Natural killer cell (primary cell): ENCODE measurements around the gene C6orf89. TPM values are rescaled to one million over a fixed set of nuclear protein-coding genes. Genes with fewer than 3 reads are reported as not detected.

Source experiments
- ATAC-seq, 3 donors: fragments of 150-1000 bp in 2 of 3; fragments of 200-7000 bp in 1 of 3; cut with Tn5 transposase; 1 replicate in 1 of 3; 2 replicates in 2 of 3; pipeline ENCODE4 v1.10.0; 2021; ENCODE audit warnings: mild to moderate bottlenecking in 2 of 3, moderate library complexity in 2 of 3
- DNase-seq, 2 donors: peaks; one replicate each; pipeline versions ENCODE4 v3.0.0 to v3.0.0-alpha.2; 2013 to 2021; ENCODE audit warnings: mixed read lengths in 1 of 2
- H3K27ac ChIP-seq: one replicate; pipeline ENCODE4 v1.5.1; 2013; ENCODE audit warnings: mild to moderate bottlenecking, low read length
- H3K27me3 ChIP-seq: one replicate; pipeline ENCODE4 v1.6.1; 2013; ENCODE audit warnings: low read length; ENCODE audit not compliant: control insufficient read depth, insufficient read depth
- H3K36me3 ChIP-seq: one replicate; pipeline ENCODE4 v1.6.1; 2013; ENCODE audit warnings: low read length; ENCODE audit not compliant: control insufficient read depth, insufficient read depth
- H3K4me1 ChIP-seq: one replicate; pipeline ENCODE4 v1.6.1; 2013; ENCODE audit warnings: low read length; ENCODE audit not compliant: control insufficient read depth, insufficient read depth
- H3K4me3 ChIP-seq: one replicate; pipeline ENCODE4 v1.5.1; 2013; ENCODE audit warnings: low read length
- H3K9me3 ChIP-seq: one replicate; pipeline ENCODE4 v1.6.1; 2013; ENCODE audit warnings: low read length; ENCODE audit not compliant: control insufficient read depth, insufficient read depth
- H3K27ac Mint-ChIP-seq, 2 donors: one replicate each; pipeline ENCODE4 v1.8.0; 2022; ENCODE audit warnings: mild to moderate bottlenecking in 2 of 2, mixed read lengths in 2 of 2, moderate library complexity in 1 of 2
- H3K27me3 Mint-ChIP-seq, 2 donors: one replicate each; pipeline ENCODE4 v1.8.0; 2022; ENCODE audit warnings: low read depth in 2 of 2, mixed read lengths in 2 of 2
- H3K36me3 Mint-ChIP-seq: one replicate; pipeline ENCODE4 v1.8.0; 2022; ENCODE audit warnings: mixed read lengths
- H3K4me1 Mint-ChIP-seq, 2 donors: one replicate each; pipeline ENCODE4 v1.8.0; 2022; ENCODE audit warnings: mixed read lengths in 2 of 2
- H3K4me3 Mint-ChIP-seq: one replicate; pipeline ENCODE4 v1.8.0; 2022; ENCODE audit warnings: mild to moderate bottlenecking, moderate library complexity, mixed read lengths
- H3K9me3 Mint-ChIP-seq, 2 donors: one replicate each; pipeline ENCODE4 v1.8.0; 2022; ENCODE audit warnings: mixed read lengths in 2 of 2
- WGBS: methylation state at CpG from one replicate; pipeline ENCODE4 v1.1.7; 2013; ENCODE audit warnings: missing lambda C conversion rate; ENCODE audit not compliant: insufficient coverage; 5-methylcytosine and 5-hydroxymethylcytosine counted together
- intact Hi-C: fragments of 100-400 bp; cut with micrococcal nuclease; formaldehyde crosslinking; loops from one replicate; pipeline ENCODE4 v1.14.2; 2022
- total RNA-seq, 4 donors: library from RNA; stranded (reverse); fragments of 120-200 nt in 1 of 4; gene quantifications; one replicate each; pipeline versions ENCODE4 v1.2.3 to v1.2.4, GENCODE V29; 2013 to 2022
- TF ChIP-seq, protein P1 (sequence below): fragments of 200-600 bp; IDR thresholded peaks from one replicate; pipeline ENCODE4 v1.8.0; 2022; ENCODE audit warnings: antibody characterized with exemption

The C6orf89 gene
- total RNA-seq, 3 donors from 2014 or later (not counting 1 experiment from before 2014, with no cell fraction given): 34.3 to 47.0 (median 46.3) TPM

DNA sequence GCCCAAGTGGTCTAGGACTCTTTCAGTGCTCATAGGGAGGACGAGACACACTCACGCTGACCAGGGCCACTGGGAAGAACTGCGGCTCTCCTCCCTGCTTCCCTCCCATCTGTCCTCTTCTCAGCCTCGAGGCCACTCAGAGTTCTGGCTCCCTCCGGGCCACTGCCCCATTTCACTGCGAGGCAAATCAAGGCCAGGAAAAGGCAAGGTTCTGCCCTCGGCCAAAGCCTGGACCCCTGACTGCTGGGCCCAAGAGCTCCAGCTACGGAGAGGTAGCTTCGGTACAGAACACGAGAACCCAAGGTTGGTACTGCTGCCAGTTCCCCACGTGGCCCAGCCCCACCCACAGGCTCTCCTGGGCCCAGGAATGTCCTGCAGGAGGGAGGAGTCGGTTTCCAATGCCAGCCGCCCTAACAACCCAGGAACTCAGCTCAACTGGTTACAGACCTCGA is 83.5 kb downstream of the C6orf89 start:
- Mint-ChIP-seq H3K27me3 (no peaks in the 10 kb centered on the region), H3K4me3 (no peak overlapping the region), H3K4me1 (peaks cover 0 to 7% of the 10 kb centered on the region in 2 donors), H3K27ac (no peak overlapping the region), H3K9me3 (no peaks in the 10 kb centered on the region), H3K36me3 (no peaks in the 10 kb centered on the region)
- H3K4me3 ChIP-seq: no peak overlapping the region
- no peaks in the 10 kb centered on the region for H3K9me3 ChIP-seq
- no peak overlapping the region for H3K27ac ChIP-seq
- intact Hi-C loops: no loop called here
- no peak for DNase-seq
- H3K4me1 ChIP-seq: peaks cover 8% of the 10 kb centered on the region
- no peak for ATAC-seq
- H3K27me3 ChIP-seq: no peaks in the 10 kb centered on the region
- peaks cover 70% of the 10 kb centered on the region for H3K36me3 ChIP-seq
- TF ChIP-seq, protein P1, sequence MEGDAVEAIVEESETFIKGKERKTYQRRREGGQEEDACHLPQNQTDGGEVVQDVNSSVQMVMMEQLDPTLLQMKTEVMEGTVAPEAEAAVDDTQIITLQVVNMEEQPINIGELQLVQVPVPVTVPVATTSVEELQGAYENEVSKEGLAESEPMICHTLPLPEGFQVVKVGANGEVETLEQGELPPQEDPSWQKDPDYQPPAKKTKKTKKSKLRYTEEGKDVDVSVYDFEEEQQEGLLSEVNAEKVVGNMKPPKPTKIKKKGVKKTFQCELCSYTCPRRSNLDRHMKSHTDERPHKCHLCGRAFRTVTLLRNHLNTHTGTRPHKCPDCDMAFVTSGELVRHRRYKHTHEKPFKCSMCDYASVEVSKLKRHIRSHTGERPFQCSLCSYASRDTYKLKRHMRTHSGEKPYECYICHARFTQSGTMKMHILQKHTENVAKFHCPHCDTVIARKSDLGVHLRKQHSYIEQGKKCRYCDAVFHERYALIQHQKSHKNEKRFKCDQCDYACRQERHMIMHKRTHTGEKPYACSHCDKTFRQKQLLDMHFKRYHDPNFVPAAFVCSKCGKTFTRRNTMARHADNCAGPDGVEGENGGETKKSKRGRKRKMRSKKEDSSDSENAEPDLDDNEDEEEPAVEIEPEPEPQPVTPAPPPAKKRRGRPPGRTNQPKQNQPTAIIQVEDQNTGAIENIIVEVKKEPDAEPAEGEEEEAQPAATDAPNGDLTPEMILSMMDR: no peak
- WGBS: 96% methylated on average over 14 of the region's 14 CpGs

DNA sequence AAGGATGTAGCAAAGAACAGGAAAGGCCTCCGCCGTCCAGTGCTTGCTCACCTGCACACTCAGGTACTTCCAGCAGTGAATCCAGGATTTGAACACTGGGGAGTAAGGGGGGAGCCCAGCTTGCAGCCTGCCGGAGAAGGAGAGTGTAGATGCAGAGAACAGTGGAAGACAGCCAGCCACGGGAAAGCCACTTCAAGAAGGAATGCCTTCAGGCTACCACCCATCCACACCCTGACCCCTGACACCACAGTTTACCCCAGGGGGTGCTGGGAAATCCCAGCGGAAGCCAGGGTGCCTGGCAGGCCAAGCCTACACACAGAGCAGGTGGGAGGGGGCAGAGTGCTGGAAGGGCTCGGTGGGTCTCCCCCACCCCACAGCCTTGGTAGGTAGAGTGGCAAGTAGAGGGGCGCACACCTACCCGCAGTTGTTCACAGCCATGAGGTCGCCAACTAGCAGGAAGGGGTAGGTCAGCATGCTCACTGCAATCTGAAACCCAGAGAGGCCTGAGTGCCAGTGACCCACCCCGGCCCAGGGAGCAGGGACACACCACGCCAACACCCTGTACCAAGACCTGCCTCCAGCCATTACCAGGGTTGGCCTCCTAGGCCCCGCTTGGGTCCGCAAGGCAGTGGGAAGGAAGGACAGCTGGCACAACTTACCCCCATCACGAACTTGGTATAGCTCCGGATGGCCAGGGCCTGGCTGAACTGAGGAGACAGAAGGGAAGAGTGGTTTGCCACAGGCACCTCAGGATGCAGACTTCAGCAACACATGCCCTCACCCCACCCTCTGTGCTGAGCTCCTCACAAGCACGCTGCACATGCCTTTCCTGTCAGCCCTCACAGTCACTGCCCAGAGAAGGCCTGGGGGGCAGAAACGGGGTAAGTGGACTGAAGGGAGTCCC is 84.5 kb downstream of the C6orf89 start:
- TF ChIP-seq, protein P1: no peak
- no peak overlapping the region for H3K27ac ChIP-seq
- H3K27me3 ChIP-seq: no peaks in the 10 kb centered on the region
- WGBS: 98% methylated on average over 17 of the region's 17 CpGs
- no peaks in the 10 kb centered on the region for H3K9me3 ChIP-seq
- ATAC-seq: no peak
- no peak overlapping the region for H3K4me3 ChIP-seq
- no peak overlapping the region for H3K27ac Mint-ChIP-seq
- intact Hi-C loops: no loop called here
- H3K4me1 Mint-ChIP-seq: no peaks in the 10 kb centered on the region
- no peaks in the 10 kb centered on the region for H3K27me3 Mint-ChIP-seq
- no peak overlapping the region for H3K4me3 Mint-ChIP-seq
- H3K36me3 Mint-ChIP-seq: no peaks in the 10 kb centered on the region
- no peaks in the 10 kb centered on the region for H3K4me1 ChIP-seq
- H3K36me3 ChIP-seq: peaks cover 80% of the 10 kb centered on the region
- H3K9me3 Mint-ChIP-seq: no peaks in the 10 kb centered on the region
- DNase-seq: no peak

DNA sequence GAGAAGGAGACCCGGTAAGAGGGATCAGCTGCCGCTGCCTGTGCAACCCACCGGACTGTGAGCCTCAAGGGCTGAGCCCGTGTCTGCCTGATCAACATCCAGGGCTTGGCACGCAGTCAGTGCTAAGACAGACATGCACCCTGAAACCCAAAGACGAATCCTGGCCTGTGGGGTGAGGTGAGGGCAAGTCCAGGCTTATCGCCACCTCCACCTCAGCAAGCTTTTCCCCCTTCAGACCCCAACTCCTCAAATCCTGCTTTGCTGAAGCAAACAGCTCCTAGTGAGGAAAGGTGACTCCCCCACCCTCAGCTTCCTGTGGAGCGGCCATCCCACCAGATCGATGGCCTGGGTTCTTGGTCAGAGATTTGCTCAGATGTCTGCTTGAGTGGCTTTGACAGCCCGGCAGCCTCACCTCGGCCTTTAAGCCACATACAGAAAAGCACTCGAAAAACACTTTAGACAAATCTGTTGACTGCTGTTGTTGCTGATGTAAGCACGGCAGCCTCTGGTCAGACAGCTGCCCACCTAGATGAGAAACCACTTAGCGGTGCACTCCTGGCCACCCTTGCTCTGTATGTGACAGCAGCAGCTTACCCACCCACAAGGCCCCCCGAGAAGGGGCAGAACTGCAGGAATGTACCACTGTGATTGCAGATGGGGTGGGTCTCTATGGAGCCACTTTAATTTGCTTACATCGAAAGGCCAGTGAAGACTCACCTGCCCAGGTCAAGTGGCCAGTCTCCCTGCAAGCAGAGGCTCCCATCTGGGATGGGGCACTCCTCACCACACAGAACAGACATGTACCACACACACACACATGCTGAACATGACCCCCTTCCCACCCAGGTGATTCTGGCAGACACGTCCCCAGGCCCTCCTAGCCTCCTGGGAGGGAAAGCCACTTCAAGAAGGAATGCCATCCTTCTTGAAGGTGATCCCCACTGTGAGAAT is 85.4 kb downstream of the C6orf89 start:
- Histone ChIP-seq H3K27ac (no peak overlapping the region), H3K4me1 (no peaks in the 10 kb centered on the region), H3K9me3 (no peaks in the 10 kb centered on the region), H3K4me3 (no peak overlapping the region), H3K36me3 (peaks cover 89% of the 10 kb centered on the region), H3K27me3 (no peaks in the 10 kb centered on the region)
- Mint-ChIP-seq H3K27ac (no peak overlapping the region), H3K27me3 (no peaks in the 10 kb centered on the region), H3K9me3 (no peaks in the 10 kb centered on the region), H3K4me1 (no peaks in the 10 kb centered on the region), H3K4me3 (no peak overlapping the region), H3K36me3 (no peaks in the 10 kb centered on the region)
- TF ChIP-seq, protein P1: no peak
- no peak for DNase-seq
- no peak for ATAC-seq
- intact Hi-C loops: no loop called here
- 83% methylated on average over 16 of the region's 17 CpGs for WGBS
